Fibroblast of villous mesenchyme (primary cell): ENCODE results near the gene TBC1D19. TPM values are rescaled to one million over a fixed set of nuclear protein-coding genes. Genes with fewer than 3 reads are reported as not detected.
"Not testable (repeated sequence)": the region's sequence is repeated elsewhere in the genome, so short reads cannot be mapped to it uniquely, and the experiment has no call there.

Experiments used
- DNase-seq: peaks from one replicate; pipeline ENCODE4 v3.0.0-alpha.2; 2010; ENCODE audit warnings: low read depth
- H3K4me3 ChIP-seq: 2 replicates; pipeline ENCODE4 v1.5.1; 2011; ENCODE audit warnings: low read depth, mild to moderate bottlenecking, low read length
- CTCF ChIP-seq: IDR thresholded peaks from 2 replicates; pipeline ENCODE4 v1.5.1; 2012; ENCODE audit warnings: low read depth, mild to moderate bottlenecking, low read length; ENCODE audit not compliant: insufficient read depth
- total RNA-seq: library from RNA; depleted of rRNA; stranded (reverse); fragments of >200 nt; gene quantifications from 2 replicates; pipeline ENCODE4 v1.2.3, GENCODE V29; 2012

The TBC1D19 gene, protein sequence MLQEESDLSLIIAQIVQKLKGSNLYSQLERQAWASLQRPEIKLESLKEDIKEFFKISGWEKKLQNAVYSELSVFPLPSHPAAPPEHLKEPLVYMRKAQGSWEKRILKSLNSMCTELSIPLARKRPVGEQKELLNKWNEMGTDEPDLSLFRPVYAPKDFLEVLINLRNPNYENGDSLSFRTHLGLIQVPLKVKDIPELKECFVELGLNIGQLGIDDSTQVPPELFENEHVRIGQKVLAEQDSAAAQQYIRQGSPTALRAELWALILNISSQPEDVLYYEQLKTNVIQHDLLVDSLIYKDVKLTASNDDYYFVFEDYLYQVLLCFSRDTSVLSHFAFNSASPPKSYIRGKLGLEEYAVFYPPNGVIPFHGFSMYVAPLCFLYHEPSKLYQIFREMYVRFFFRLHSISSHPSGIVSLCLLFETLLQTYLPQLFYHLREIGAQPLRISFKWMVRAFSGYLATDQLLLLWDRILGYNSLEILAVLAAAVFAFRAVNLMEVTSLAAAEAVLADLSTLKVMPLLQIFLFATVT
- 39.6 and 41.5 TPM in 2 replicates for total RNA-seq

- peak within 1 kb of the TSS; percentile 76 for H3K4me3 ChIP-seq
- TF ChIP-seq CTCF, result no peak
- DNase-seq, result peak; percentile 86
Measured at GRCh38 chr4:26583865-26584652, at the start of gene TBC1D19. Gene TBC1D19, plus strand, starts transcription at chr4:26584084. Its CDS starts 110 bp downstream, at chr4:26584194.

DNA sequence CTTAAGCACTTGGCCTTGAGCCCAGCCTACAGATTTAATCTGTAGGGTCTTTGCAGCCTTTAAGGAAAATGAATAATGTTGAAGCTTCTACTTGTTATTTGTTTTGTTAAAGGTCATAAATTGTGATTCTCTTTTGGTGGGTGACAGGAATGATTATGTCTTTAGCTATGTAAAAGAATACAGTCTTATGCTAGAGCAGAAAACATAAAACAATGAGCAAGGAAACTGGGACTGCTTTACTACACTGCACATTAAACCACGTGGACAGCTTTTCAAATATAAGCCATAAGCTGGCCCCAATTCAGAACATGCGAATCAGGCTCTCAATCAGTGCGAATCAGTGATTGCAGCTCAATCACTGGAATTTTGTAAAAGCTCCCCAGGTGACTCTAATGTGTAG lies 40.9 kb upstream of the TBC1D19 start:
- TF ChIP-seq CTCF, result no peak
- no peak for DNase-seq
- H3K4me3 ChIP-seq, result no peak overlapping the region

DNA sequence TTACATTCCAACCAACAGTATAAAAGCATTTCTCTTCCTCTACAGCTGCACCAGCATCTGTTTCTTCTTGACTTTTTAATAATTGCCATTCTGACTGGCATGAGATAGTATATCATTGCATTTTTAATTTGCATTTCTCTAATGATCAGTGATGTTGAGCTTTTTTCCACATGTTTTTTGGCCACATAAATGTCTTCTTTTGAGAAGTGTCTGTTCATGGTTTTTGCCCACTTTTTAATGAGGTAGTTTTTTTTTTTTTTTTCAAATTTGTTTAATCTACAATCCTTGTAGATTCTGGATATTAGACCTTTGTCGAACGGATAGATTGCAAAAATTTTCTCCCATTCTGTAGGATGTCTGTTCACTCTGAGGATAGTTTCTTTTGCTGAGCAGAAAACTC lies 39.5 kb upstream of the TBC1D19 start:
- H3K4me3 ChIP-seq, result no peak overlapping the region
- no peak for DNase-seq
- TF ChIP-seq CTCF, result no peak

GRCh38 chr4:26548379-26548778 lies 35.5 kb upstream of the TBC1D19 start:
- not testable (repeated sequence) for DNase-seq, H3K4me3 ChIP-seq

- TF ChIP-seq CTCF, result no peak
- no peak overlapping the region for H3K4me3 ChIP-seq
- no peak for DNase-seq
Measured at GRCh38 chr4:26557164-26557563, 26.7 kb upstream of the TBC1D19 start.

- no peak for TF ChIP-seq CTCF
- DNase-seq, result no peak
- no peak overlapping the region for H3K4me3 ChIP-seq
Measured at GRCh38 chr4:26558166-26558895, 25.6 kb upstream of the TBC1D19 start.
